ENCODE measurements around the gene ELL2. TPM values are rescaled to one million over a fixed set of nuclear protein-coding genes. Genes with fewer than 3 reads are reported as not detected.

The ELL2 gene
- total and polyA plus RNA-seq, 2 of the 13 experiments (the other 11 are each of a cell fraction or from before 2014, with no cell fraction given) = 78.9 to 97.1 TPM

DNA sequence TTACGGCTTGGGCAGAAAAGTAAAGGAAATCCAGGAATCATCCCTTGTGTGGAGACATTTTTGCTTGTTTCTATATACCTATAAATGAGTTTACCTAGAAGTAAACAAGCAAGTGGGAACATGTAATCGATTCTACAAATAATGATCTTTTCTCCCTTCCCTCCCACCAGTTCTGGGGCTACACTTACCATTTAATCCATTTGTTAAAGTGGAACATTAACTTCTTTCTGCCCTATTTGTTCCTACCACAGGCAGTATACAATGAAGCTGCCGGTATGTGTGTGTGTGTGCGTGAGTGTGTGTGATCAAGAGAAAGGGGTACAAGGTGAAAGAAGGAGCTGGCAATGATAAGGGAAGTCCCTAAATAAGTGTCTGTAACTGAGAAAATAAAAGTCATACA, 26.4 kb upstream of the ELL2 start (continued):
- TF ChIP-seq, protein P1, sequence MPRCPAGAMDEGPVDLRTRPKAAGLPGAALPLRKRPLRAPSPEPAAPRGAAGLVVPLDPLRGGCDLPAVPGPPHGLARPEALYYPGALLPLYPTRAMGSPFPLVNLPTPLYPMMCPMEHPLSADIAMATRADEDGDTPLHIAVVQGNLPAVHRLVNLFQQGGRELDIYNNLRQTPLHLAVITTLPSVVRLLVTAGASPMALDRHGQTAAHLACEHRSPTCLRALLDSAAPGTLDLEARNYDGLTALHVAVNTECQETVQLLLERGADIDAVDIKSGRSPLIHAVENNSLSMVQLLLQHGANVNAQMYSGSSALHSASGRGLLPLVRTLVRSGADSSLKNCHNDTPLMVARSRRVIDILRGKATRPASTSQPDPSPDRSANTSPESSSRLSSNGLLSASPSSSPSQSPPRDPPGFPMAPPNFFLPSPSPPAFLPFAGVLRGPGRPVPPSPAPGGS (CRISPR knock-in tag; IDR thresholded peaks at IDR 0.05) = no peak
- TF ChIP-seq ZNF564 (CRISPR knock-in tag; IDR thresholded peaks at IDR 0.05) (no peak), BCL6 (CRISPR knock-in tag; IDR thresholded peaks at IDR 0.05) (peak; percentile 84), TCF7 (IDR thresholded peaks at IDR 0.05; ENCODE audit: low read depth) (peak; percentile 55), STAG1 (CRISPR knock-in tag; IDR thresholded peaks at IDR 0.05) (no peak), ZFP1 (CRISPR knock-in tag; IDR thresholded peaks at IDR 0.05) (no peak), ZNF724P (CRISPR knock-in tag; IDR thresholded peaks at IDR 0.05; ENCODE audit: borderline replicate concordance) (no peak), TEAD3 (CRISPR knock-in tag; optimal IDR thresholded peaks at IDR 0.05; ENCODE audit: borderline replicate concordance) (peak; percentile 73), FOXJ3 (CRISPR knock-in tag; IDR thresholded peaks at IDR 0.05; ENCODE audit: borderline replicate concordance) (0 out of 2 replicates have a peak, but pooled peaks have one; percentile 34), GLI4 (CRISPR knock-in tag; IDR thresholded peaks at IDR 0.05; ENCODE audit: borderline replicate concordance) (no peak), ZNF207 (IDR thresholded peaks at IDR 0.05; ENCODE audit: borderline replicate concordance) (no peak), ARID2 (CRISPR knock-in tag; IDR thresholded peaks at IDR 0.05; ENCODE audit: borderline replicate concordance) (peak; percentile 19; the same call in 1 of the 2 replicates), KLF13 (CRISPR knock-in tag; IDR thresholded peaks at IDR 0.05) (no peak), RXRB (CRISPR knock-in tag; IDR thresholded peaks at IDR 0.05; ENCODE audit: borderline replicate concordance) (peak; percentile 62), KLF12 (CRISPR knock-in tag; IDR thresholded peaks at IDR 0.05; ENCODE audit: borderline replicate concordance) (no peak), ZNF337 (CRISPR knock-in tag; IDR thresholded peaks at IDR 0.05; ENCODE audit: borderline replicate concordance, low read depth) (no peak), NRL (CRISPR knock-in tag; IDR thresholded peaks at IDR 0.05; ENCODE audit: borderline replicate concordance) (no peak), FOXO1 (CRISPR knock-in tag; IDR thresholded peaks at IDR 0.05) (peak; percentile 51; the same call in 1 of the 2 replicates), NFATC3 (CRISPR knock-in tag; IDR thresholded peaks at IDR 0.05) (no peak), ZMYM3 (CRISPR knock-in tag; IDR thresholded peaks at IDR 0.05) (no peak; the same call in 1 of the 2 replicates), NFIB (CRISPR knock-in tag; IDR thresholded peaks at IDR 0.05; ENCODE audit: borderline replicate concordance) (no peak)
- TF ChIP-seq, protein P2, sequence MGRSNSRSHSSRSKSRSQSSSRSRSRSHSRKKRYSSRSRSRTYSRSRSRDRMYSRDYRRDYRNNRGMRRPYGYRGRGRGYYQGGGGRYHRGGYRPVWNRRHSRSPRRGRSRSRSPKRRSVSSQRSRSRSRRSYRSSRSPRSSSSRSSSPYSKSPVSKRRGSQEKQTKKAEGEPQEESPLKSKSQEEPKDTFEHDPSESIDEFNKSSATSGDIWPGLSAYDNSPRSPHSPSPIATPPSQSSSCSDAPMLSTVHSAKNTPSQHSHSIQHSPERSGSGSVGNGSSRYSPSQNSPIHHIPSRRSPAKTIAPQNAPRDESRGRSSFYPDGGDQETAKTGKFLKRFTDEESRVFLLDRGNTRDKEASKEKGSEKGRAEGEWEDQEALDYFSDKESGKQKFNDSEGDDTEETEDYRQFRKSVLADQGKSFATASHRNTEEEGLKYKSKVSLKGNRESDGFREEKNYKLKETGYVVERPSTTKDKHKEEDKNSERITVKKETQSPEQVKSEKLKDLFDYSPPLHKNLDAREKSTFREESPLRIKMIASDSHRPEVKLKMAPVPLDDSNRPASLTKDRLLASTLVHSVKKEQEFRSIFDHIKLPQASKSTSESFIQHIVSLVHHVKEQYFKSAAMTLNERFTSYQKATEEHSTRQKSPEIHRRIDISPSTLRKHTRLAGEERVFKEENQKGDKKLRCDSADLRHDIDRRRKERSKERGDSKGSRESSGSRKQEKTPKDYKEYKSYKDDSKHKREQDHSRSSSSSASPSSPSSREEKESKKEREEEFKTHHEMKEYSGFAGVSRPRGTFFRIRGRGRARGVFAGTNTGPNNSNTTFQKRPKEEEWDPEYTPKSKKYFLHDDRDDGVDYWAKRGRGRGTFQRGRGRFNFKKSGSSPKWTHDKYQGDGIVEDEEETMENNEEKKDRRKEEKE (IDR thresholded peaks at IDR 0.05) = no peak
- TF ChIP-seq, protein P3, sequence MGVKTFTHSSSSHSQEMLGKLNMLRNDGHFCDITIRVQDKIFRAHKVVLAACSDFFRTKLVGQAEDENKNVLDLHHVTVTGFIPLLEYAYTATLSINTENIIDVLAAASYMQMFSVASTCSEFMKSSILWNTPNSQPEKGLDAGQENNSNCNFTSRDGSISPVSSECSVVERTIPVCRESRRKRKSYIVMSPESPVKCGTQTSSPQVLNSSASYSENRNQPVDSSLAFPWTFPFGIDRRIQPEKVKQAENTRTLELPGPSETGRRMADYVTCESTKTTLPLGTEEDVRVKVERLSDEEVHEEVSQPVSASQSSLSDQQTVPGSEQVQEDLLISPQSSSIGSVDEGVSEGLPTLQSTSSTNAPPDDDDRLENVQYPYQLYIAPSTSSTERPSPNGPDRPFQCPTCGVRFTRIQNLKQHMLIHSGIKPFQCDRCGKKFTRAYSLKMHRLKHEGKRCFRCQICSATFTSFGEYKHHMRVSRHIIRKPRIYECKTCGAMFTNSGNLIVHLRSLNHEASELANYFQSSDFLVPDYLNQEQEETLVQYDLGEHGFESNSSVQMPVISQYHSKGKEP (CRISPR knock-in tag; IDR thresholded peaks at IDR 0.05) = no peak
- TF ChIP-seq, protein P4, sequence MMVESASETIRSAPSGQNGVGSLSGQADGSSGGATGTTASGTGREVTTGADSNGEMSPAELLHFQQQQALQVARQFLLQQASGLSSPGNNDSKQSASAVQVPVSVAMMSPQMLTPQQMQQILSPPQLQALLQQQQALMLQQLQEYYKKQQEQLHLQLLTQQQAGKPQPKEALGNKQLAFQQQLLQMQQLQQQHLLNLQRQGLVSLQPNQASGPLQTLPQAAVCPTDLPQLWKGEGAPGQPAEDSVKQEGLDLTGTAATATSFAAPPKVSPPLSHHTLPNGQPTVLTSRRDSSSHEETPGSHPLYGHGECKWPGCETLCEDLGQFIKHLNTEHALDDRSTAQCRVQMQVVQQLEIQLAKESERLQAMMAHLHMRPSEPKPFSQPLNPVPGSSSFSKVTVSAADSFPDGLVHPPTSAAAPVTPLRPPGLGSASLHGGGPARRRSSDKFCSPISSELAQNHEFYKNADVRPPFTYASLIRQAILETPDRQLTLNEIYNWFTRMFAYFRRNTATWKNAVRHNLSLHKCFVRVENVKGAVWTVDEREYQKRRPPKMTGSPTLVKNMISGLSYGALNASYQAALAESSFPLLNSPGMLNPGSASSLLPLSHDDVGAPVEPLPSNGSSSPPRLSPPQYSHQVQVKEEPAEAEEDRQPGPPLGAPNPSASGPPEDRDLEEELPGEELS (CRISPR knock-in tag; IDR thresholded peaks at IDR 0.05) = peak; percentile 95

Measured in HepG2 (cell line).